ENCODE measurements around the gene FAM53C.

The FAM53C gene

GRCh38 chr5:138391859-138392386, 53.9 kb downstream of the FAM53C start:
- DNase-seq (ENCODE audit: low read depth in 2 of 2) = no peak

All from stimulated activated CD8-positive, alpha-beta memory T cell treated with anti-CD3 and anti-CD28 coated beads, Interleukin-2, amount 100 ng/mL, for 1 hour (primary cell).